PC-9 (cell line): ENCODE measurements around the gene COQ4. TPM values are rescaled to one million over a fixed set of nuclear protein-coding genes. Genes with fewer than 3 reads are reported as not detected.

ENCODE experiments used
- BruUV-seq: library from RNA; stranded (reverse); fragments of 400-500 nt; replicated peaks from 2 replicates; lab custom pipeline; 2021; lab: Mats Ljungman, UMichigan
- CTCF ChIA-PET: fragments of 300-600 bp; sonication (Branson Sonifier 250); formaldehyde crosslinking; loops from one replicate; lab custom pipeline; 2022; ENCODE audit warnings: antibody characterized with exemption; lab: Charles Lee
- POLR2A ChIA-PET: fragments of 300-600 bp; sonication (Branson Sonifier 250); formaldehyde crosslinking; loops from one replicate; lab custom pipeline; 2022; ENCODE audit warnings: antibody characterized with exemption; ENCODE audit not compliant: unreplicated experiment; lab: Charles Lee
- DNase-seq, 2 experiments: peaks; one replicate each; pipeline versions ENCODE4 v3.0.0 to v3.0.0-alpha.2; 2015 to 2022; ENCODE audit warnings: mixed read lengths in 1 of 2
- H2AFZ ChIP-seq: fragments of 200-600 bp; sonication (generic); 2 replicates; pipeline ENCODE4 v1.8.1; 2017; ENCODE audit warnings: antibody characterized with exemption
- H3F3A ChIP-seq: fragments of 200-600 bp; sonication (generic); 2 replicates; pipeline ENCODE4 v1.8.1; 2017; ENCODE audit warnings: antibody characterized with exemption, mild to moderate bottlenecking, low read depth; ENCODE audit not compliant: insufficient read depth
- H3K27ac ChIP-seq: fragments of 200-600 bp; sonication (generic); 2 replicates; pipeline ENCODE4 v1.6.1; 2016; ENCODE audit warnings: mixed run types
- H3K27me3 ChIP-seq: fragments of 200-600 bp; sonication (generic); 2 replicates; pipeline ENCODE4 v1.6.1; 2016; ENCODE audit warnings: low read depth, mixed run types; ENCODE audit not compliant: insufficient read depth
- H3K36me3 ChIP-seq: fragments of 200-600 bp; sonication (generic); 2 replicates; pipeline ENCODE4 v1.6.1; 2016; ENCODE audit warnings: low read depth, mixed run types
- H3K4me1 ChIP-seq: fragments of 200-600 bp; sonication (generic); replicated peaks from 2 replicates; pipeline ENCODE4 v1.6.1; 2016; ENCODE audit warnings: mixed run types; ENCODE audit not compliant: insufficient read depth
- H3K4me2 ChIP-seq: fragments of 200-600 bp; sonication (generic); 2 replicates; pipeline ENCODE4 v1.6.1; 2017; ENCODE audit warnings: mixed run types
- H3K4me3 ChIP-seq: fragments of 200-600 bp; sonication (generic); 2 replicates; pipeline ENCODE4 v1.6.1; 2016; ENCODE audit warnings: mixed run types
- H3K79me2 ChIP-seq: fragments of 200-600 bp; sonication (generic); 2 replicates; pipeline ENCODE4 v1.6.1; 2017; ENCODE audit warnings: low read depth, mixed run types
- H3K9me2 ChIP-seq: fragments of 200-600 bp; sonication (generic); 2 replicates; pipeline ENCODE4 v1.8.1; 2017; ENCODE audit warnings: mild to moderate bottlenecking; ENCODE audit not compliant: insufficient read depth
- H3K9me3 ChIP-seq: fragments of 200-600 bp; sonication (generic); 2 replicates; pipeline ENCODE4 v1.8.1; 2016; ENCODE audit warnings: low read depth; ENCODE audit not compliant: insufficient read depth
- H4K20me1 ChIP-seq: fragments of 200-600 bp; sonication (generic); 2 replicates; pipeline ENCODE4 v1.8.1; 2017; ENCODE audit not compliant: insufficient read depth
- CTCF ChIP-seq: fragments of 200-600 bp; sonication (generic); conservative IDR thresholded peaks from 2 replicates; pipeline ENCODE4 v1.6.1; 2017; ENCODE audit warnings: mixed run types, antibody characterized with exemption, mild to moderate bottlenecking, moderate library complexity
- EZH2 ChIP-seq: fragments of 200-600 bp; sonication (generic); IDR thresholded peaks from 2 replicates; pipeline ENCODE4 v1.8.0; 2017; ENCODE audit warnings: antibody characterized with exemption, low read depth
- intact Hi-C: fragments of 100-400 bp; cut with micrococcal nuclease; formaldehyde crosslinking; loops from one replicate; pipeline ENCODE4 v1.10.0; 2022; ENCODE audit not compliant: unreplicated experiment
- total RNA-seq: library from RNA; stranded (reverse); gene quantifications from 2 replicates; pipeline ENCODE4 v1.2.3, GENCODE V29; 2021

Gene COQ4
- total RNA-seq, 1 experiment from 2014 or later = 81.8 TPM

DNA sequence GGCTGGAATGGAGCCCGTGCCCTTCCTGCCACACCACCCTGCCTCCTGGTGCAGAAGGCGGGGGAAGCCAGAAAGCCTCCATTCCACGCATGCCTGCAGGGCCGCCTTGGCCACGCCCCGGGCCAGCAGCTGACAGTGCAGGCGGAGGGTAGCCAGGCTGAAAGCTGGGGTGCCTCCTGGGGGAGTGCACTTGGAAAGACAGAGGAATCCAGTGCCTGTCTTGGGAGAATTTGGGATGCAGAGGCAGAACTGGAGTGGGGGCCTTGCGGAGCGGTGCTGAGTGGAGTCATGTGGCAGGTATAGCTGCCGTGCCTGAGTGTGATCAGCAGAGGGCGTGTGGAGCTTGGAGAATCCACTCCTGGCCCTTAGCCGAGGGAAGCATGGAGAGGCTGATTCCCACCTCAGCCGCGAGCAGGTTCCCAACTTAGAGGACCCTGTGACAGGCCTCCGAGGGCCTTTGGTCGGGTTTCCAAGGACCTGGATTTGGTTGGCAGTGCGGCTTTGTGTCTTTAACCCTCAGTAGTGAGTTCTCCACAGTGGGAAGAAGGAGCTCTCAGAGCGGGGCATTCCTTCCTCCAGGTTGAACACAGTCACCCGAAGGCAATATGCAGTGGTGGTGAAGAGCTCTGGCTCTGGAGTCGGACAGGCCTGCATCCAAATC is 39.5 kb downstream of the COQ4 start:
- intact Hi-C loops = loop anchor here (1.0 to 5.0 kb wide), 3 partner anchors 59 to 275 kb away; partner anchors contain the start of gene CERCAM
- Histone ChIP-seq H3K4me1 (peaks cover 12% of the 10 kb centered on the region), H3K4me2 (peak overlapping the region; percentile 89), H2AFZ (no peak overlapping the region), H3K4me3 (peak overlapping the region; percentile 53; the same call in 1 of the 2 replicates), H3K79me2 (no peaks in the 10 kb centered on the region), H3F3A (peaks cover 14% of the 10 kb centered on the region), H3K9me2 (no peaks in the 10 kb centered on the region), H3K36me3 (no peaks in the 10 kb centered on the region), H4K20me1 (no peaks in the 10 kb centered on the region), H3K27me3 (no peaks in the 10 kb centered on the region), H3K27ac (no peak overlapping the region), H3K9me3 (no peaks in the 10 kb centered on the region)
- DNase-seq = peak in 1 of 2 experiments; percentile 87
- CTCF ChIA-PET = interaction anchor here (0.6 to 1.6 kb wide), 12 partner anchors 9 to 249 kb away, joined by 3 to 20 read pairs (median 4); partner anchors contain the start of genes CERCAM and URM1
- POLR2A ChIA-PET = interaction anchor here (0.5 to 0.6 kb wide), 2 partner anchors 59 to 70 kb away, joined by 3 to 16 read pairs; partner anchors contain the start of gene CERCAM
- TF ChIP-seq CTCF (peak; percentile 88), EZH2 (no peak)
- no TSS peak for BruUV-seq

DNA sequence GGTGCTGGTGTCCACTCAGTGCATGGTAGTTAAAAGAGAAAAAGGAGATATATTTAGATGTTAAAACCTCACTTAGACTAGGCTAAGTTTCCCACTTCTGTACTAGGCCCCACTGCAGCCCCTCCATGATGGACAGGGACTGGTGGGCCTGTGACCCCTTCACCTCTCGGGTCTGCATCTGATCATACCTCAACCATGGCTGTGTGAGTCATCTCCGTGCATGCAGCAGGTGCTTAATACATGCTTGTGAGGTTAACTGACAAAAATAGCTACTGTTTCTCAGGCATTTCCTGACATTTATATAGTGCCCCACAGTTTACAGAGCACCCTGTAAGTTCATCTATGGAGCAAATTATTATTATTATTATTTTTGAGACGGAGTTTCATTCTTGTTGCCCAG is 40.1 kb downstream of the COQ4 start:
- no peaks in the 10 kb centered on the region for H3K36me3 ChIP-seq
- no peak overlapping the region for H3K4me3 ChIP-seq
- H3K9me2 ChIP-seq = no peaks in the 10 kb centered on the region
- H3K79me2 ChIP-seq = no peaks in the 10 kb centered on the region
- H3K9me3 ChIP-seq = no peaks in the 10 kb centered on the region
- no peak for TF ChIP-seq EZH2
- TF ChIP-seq CTCF = no peak
- H2AFZ ChIP-seq = no peak overlapping the region
- H3K4me1 ChIP-seq = peaks cover 12% of the 10 kb centered on the region
- POLR2A ChIA-PET = interaction anchor here (0.5 to 0.6 kb wide), 2 partner anchors 58 to 71 kb away, joined by 3 to 16 read pairs; partner anchors contain the start of gene CERCAM
- no peak for DNase-seq
- peak overlapping the region; percentile 89; the same call in 1 of the 2 replicates for H3K4me2 ChIP-seq
- H3F3A ChIP-seq = peaks cover 14% of the 10 kb centered on the region
- intact Hi-C loops = loop anchor here (1.0 to 5.0 kb wide), 3 partner anchors 58 to 275 kb away; partner anchors contain the start of gene CERCAM
- no peak overlapping the region for H3K27ac ChIP-seq
- CTCF ChIA-PET = interaction anchor here (0.6 to 1.6 kb wide), 11 partner anchors 8 to 248 kb away, joined by 3 to 20 read pairs (median 4); partner anchors contain the start of genes CERCAM and URM1
- H4K20me1 ChIP-seq = no peaks in the 10 kb centered on the region
- H3K27me3 ChIP-seq = no peaks in the 10 kb centered on the region
- BruUV-seq = no TSS peak

DNA sequence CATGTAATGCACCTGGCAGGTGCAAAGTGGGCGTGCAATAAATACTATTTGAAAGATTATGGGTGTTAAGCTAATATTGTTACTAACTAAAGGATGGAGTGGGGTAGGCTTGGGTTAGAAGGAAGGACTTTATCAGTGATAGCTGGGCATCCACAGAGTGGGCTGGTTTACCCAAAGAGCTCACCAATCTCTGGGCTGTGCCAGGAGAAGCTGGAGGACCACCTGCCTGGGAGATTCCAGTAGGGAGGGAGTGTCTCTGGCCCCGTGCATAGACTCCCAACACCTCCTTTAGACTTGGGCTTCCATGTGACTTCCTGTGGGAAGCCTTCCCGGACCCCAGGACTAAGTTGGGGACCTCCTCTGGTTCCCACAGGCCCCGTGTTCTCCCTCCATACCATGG is 42.9 kb downstream of the COQ4 start:
- POLR2A ChIA-PET = interaction anchor here (0.7 kb wide), 1 partner anchor 187 kb away, joined by 4 read pairs; the partner anchor contains the start of gene SPTAN1
- no peak overlapping the region for H3K4me2 ChIP-seq

More for the DNA sequence above, 42.9 kb downstream of the COQ4 start:
- H3K4me1 ChIP-seq = peaks cover 21% of the 10 kb centered on the region
- no peaks in the 10 kb centered on the region for H4K20me1 ChIP-seq
- no peaks in the 10 kb centered on the region for H3K9me3 ChIP-seq
- H3F3A ChIP-seq = peaks cover 22% of the 10 kb centered on the region
- H3K79me2 ChIP-seq = no peaks in the 10 kb centered on the region
- no TSS peak for BruUV-seq
- H3K4me3 ChIP-seq = no peak overlapping the region
- TF ChIP-seq CTCF = no peak
- no peak for TF ChIP-seq EZH2
- intact Hi-C loops = no loop called here
- H3K36me3 ChIP-seq = no peaks in the 10 kb centered on the region
- DNase-seq = no peak
- no peaks in the 10 kb centered on the region for H3K9me2 ChIP-seq
- no peaks in the 10 kb centered on the region for H3K27me3 ChIP-seq
- CTCF ChIA-PET = no interaction called here
- no peak overlapping the region for H3K27ac ChIP-seq
- H2AFZ ChIP-seq = no peak overlapping the region
